ENCODE data around the gene C2CD2.

Gene C2CD2

GRCh38 chr21:41892726-41893125, 61.1 kb downstream of the C2CD2 start:
- in situ Hi-C loops (cut with HindIII; ENCODE audit: low sequenced_read_pairs), result no loop called here

- in situ Hi-C loops (cut with HindIII; ENCODE audit: low sequenced_read_pairs), result no loop called here
These were observed 62.7 kb downstream of the C2CD2 start for GRCh38 chr21:41891132-41891531.

GRCh38 chr21:41890355-41890754, 63.5 kb downstream of the C2CD2 start:
- in situ Hi-C loops (cut with HindIII; ENCODE audit: low sequenced_read_pairs), result no loop called here

- in situ Hi-C loops (cut with HindIII; ENCODE audit: low sequenced_read_pairs), result no loop called here
These were observed 65.0 kb downstream of the C2CD2 start for GRCh38 chr21:41888749-41889376.

- in situ Hi-C loops (cut with HindIII; ENCODE audit: low sequenced_read_pairs), result no loop called here
These were observed 66.2 kb downstream of the C2CD2 start for GRCh38 chr21:41887667-41888066.

- in situ Hi-C loops (cut with HindIII; ENCODE audit: low sequenced_read_pairs), result no loop called here
These were observed 67.5 kb downstream of the C2CD2 start for GRCh38 chr21:41886328-41886727.

- in situ Hi-C loops (cut with HindIII; ENCODE audit: low sequenced_read_pairs), result no loop called here
These were observed 68.3 kb downstream of the C2CD2 start for GRCh38 chr21:41885341-41886024.

GRCh38 chr21:41884501-41885030, 69.3 kb downstream of the C2CD2 start:
- in situ Hi-C loops (cut with HindIII; ENCODE audit: low sequenced_read_pairs), result no loop called here

- in situ Hi-C loops (cut with HindIII; ENCODE audit: low sequenced_read_pairs), result no loop called here
These were observed 70.2 kb downstream of the C2CD2 start for GRCh38 chr21:41883582-41883981.

GRCh38 chr21:41881051-41881450, 72.8 kb downstream of the C2CD2 start:
- in situ Hi-C loops (cut with HindIII; ENCODE audit: low sequenced_read_pairs), result no loop called here

GRCh38 chr21:41880153-41880552, 73.7 kb downstream of the C2CD2 start:
- in situ Hi-C loops (cut with HindIII; ENCODE audit: low sequenced_read_pairs), result no loop called here

- in situ Hi-C loops (cut with HindIII; ENCODE audit: low sequenced_read_pairs), result no loop called here
These were observed 74.4 kb downstream of the C2CD2 start, which contains the start of gene PRDM15 for GRCh38 chr21:41879190-41879998. PRDM15 (minus strand) TSS chr21:41879344; CDS start chr21:41860363, 18,981 bp downstream.

- in situ Hi-C loops (cut with HindIII; ENCODE audit: low sequenced_read_pairs), result no loop called here
These were observed 75.0 kb downstream of the C2CD2 start for GRCh38 chr21:41878831-41879189.

GRCh38 chr21:41877901-41878830, 75.7 kb downstream of the C2CD2 start:
- in situ Hi-C loops (cut with HindIII; ENCODE audit: low sequenced_read_pairs), result no loop called here

- in situ Hi-C loops (cut with HindIII; ENCODE audit: low sequenced_read_pairs), result no loop called here
These were observed 76.7 kb downstream of the C2CD2 start for GRCh38 chr21:41876928-41877652.

- in situ Hi-C loops (cut with HindIII; ENCODE audit: low sequenced_read_pairs), result no loop called here
These were observed 77.4 kb downstream of the C2CD2 start for GRCh38 chr21:41876396-41876795.

- in situ Hi-C loops (cut with HindIII; ENCODE audit: low sequenced_read_pairs), result no loop called here
These were observed 78.7 kb downstream of the C2CD2 start for GRCh38 chr21:41875086-41875485.

- in situ Hi-C loops (cut with HindIII; ENCODE audit: low sequenced_read_pairs), result no loop called here
These were observed 79.2 kb downstream of the C2CD2 start for GRCh38 chr21:41874611-41875010.

- in situ Hi-C loops (cut with HindIII; ENCODE audit: low sequenced_read_pairs), result no loop called here
These were observed 80.4 kb downstream of the C2CD2 start for GRCh38 chr21:41873426-41873825.

GRCh38 chr21:41873005-41873404, 80.8 kb downstream of the C2CD2 start:
- in situ Hi-C loops (cut with HindIII; ENCODE audit: low sequenced_read_pairs), result no loop called here

All from DLD1 (cell line).